HG02973 (cell line): ENCODE data around the gene TTLL10.
"Not testable (repeated sequence)": the region's sequence is repeated elsewhere in the genome, so short reads cannot be mapped to it uniquely, and the experiment has no call there.

Source experiments
- ATAC-seq: cut with Tn5 transposase; IDR thresholded peaks from one replicate; pipeline ENCODE4 v1.9.1; 2021; ENCODE audit warnings: moderate library complexity; ENCODE audit not compliant: unreplicated experiment

The TTLL10 gene

DNA sequence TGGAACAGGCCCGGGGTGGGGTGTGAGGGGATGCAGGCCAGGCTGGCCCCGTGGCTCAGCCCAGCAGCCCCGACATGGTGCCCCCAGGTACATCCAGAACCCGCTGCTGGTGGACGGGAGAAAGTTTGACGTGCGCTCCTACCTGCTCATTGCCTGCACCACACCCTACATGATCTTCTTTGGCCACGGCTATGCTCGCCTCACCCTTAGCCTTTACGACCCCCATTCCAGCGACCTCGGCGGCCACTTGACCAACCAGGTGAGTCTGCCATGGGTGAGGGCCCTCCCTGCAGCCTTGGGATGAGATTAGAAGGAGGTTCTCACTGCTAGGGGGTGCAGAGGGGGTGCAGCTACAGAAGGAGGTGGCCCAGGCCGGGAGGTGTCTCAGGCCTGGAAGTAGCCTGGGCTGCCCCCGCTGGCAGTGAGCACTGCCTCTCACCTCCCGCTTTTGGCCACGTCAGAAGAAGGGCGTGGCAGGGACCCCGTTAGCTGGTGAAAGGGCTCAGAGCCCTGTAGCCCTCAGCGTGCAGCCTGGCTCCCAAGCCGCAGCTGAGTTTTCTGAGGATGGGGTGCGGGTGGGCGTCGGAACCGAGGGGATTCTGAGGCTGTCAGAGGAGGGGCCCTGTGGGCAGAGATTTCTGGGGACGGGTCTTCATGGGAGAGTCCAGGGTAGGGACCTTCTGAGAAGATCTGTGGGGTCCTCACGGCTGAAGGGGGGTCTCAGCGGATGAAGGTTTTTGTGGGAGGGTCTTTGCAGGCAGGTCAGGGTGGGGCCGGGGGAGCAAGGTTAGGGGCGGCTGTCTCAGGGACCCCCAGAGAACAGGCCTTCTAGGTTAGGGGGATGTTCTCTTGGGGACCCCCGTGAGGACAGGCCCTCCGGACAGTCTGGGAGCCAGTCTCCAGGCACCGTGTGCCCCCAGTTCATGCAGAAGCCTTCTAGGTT, 10.4 kb downstream of the TTLL10 start:
- ATAC-seq = no peak

DNA sequence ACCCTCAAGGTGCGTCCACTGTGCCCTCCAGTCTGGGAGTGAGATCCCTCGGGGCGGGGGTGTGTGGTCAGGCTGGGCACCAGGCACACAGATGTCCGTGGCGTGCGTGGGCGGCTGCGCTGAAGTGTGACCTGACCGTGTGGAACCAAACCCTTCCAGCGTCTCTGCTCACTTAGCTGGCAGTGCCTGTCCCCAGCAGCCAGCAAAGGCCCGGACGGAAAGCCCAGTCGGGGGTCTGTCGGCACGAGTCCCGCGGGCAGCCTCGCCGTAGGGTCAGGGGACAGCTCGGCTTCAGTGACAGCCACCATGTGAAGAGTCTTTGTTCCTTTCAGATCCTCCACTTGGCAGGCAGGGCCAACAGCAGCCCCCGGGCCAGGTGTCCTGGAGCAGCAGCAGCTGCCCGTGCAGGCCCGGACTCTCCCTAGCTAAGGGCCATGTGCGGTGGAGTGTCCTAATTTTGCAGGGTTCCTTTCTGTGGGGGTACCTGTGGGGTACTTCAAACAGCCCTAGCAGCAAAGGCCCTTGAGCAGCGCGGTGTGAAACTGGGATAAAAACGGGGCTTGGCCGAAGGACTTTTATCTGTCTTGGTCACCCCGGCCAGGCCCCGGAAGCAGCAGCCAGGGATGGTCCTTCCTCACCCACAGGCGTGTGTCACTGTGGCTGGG, 11.6 kb downstream of the TTLL10 start:
- ATAC-seq = no peak

DNA sequence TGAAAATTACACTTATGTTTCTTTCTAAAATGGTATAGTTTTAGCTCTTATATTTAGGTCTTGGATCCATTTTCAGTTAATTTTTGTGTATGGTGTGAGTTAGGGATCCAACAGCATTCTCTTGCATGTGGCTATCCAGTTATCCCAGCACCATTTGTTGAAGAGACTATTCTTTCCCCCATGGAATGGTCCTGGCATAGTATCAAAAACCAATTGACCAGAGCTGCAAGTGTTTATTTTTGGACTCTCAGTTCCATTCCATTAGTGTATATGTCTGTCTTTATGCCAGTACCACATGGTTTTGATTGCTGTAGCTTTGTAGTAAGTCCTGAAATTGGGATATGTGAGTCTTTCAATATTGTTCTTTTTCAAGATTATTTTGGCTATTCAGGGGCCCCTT, 14.3 kb downstream of the TTLL10 start:
- no peak for ATAC-seq

- no peak for ATAC-seq
These were observed 15.4 kb downstream of the TTLL10 start for GRCh38 chr1:1189111-1189510.

DNA sequence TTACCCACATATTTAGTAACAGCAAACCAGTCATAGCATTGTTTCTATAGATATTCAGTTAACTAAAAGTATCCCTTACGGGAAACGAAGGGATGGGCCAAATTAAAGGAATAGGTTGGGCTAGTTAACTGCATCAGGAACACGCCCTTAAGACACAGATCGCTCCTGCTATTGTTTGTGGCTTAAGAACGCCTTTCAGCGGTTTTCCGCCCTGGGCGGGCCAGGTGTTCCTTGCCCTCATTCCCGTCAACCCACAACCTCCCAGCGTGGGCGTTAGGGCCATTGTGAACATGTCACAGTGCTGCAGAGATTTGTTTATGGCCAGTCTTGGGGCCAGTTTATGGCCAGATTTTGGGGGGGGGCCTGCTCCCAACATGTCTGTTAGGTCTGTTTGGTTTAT, 18.1 kb downstream of the TTLL10 start:
- no peak for ATAC-seq

DNA sequence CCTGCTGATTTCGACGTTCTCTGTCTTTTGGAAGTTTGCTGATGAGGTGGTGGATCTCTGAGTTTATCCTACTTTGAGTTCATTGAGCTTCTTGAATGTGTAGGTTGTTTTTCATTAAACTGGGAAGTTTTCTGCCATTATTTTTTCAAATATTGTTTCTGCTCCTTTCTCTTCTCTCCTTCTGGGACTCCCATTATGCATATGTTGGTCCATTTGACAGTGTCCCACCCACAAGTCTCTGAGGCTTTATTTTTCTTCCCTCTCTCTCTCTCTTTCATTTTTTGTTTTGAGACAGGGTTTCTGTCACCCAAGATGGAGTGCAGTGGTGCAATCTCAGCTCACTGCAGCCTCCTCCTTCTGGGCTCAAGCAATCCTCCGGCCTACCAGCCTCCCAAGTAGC, 21.0 kb downstream of the TTLL10 start:
- no peak for ATAC-seq

DNA sequence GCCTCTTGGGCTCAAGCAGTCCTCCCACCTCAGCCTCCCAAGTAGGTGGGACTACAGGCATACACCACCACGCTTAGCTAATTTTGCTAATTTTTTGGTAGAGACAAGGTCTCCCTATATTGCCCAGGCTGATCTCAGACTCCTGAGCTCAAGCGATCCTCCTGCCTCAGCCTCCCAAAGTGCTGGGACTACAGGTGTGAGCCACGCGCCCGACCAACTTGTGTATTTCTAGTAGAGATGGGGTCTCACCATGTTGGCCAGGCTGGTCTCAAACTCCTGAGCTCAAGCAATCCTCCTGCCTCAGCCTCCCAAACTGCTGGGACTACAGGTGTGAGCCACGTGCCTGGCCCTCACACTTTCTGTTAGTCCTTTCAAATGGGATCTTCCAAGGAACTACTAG, 22.0 kb downstream of the TTLL10 start:
- ATAC-seq = not testable (repeated sequence)

DNA sequence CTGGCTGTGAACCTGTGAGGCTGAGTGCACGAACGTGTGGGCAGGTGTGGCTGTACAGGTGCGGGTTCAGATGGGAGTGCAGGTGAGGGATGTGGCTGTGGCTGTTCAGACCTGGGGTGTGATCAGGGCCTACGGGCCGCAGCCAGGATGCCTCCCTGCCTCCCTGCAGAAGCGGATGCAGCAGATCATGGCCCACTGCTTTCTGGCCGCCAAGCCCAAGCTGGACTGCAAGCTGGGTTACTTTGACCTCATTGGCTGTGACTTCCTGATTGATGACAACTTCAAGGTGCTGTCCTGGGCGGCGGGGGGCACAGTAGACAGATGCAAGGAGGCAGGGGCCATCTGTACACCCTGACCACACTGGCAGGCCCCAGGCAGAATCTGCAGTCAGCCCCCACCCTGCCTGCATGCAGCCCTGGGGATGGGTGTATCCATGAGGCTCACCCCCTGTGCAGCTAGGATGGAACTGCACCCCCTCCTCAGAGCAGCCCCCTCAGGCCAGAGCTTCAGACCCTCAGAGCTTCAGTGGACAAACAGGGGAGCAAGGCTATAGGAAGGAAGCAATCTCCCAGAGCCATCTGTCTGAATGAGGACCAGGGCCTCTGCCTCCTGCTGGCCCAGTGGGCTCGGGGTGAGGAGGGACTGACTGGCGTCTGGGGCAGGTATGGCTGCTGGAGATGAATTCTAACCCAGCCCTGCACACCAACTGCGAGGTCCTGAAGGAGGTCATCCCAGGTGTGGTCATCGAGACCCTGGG, 22.9 kb downstream of the TTLL10 start:
- ATAC-seq = no peak

DNA sequence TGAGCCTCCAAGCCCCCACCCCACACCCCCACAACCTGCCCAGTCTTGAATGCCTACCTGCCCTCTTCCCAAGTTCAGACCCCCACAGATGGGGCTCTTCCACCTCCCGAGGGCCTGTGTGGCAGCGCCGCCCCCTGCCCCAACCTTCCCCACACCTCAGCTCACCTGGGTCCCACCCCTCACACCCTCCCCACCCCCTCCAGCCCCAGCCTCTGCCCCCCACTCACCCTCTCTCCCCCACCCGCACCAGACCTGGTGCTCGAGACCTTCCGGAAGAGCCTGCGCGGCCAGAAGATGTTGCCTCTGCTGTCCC, 23.5 kb downstream of the TTLL10 start:
- no peak for ATAC-seq

GRCh38 chr1:1197551-1198422, 24.1 kb downstream of the TTLL10 start:
- ATAC-seq = no peak

DNA sequence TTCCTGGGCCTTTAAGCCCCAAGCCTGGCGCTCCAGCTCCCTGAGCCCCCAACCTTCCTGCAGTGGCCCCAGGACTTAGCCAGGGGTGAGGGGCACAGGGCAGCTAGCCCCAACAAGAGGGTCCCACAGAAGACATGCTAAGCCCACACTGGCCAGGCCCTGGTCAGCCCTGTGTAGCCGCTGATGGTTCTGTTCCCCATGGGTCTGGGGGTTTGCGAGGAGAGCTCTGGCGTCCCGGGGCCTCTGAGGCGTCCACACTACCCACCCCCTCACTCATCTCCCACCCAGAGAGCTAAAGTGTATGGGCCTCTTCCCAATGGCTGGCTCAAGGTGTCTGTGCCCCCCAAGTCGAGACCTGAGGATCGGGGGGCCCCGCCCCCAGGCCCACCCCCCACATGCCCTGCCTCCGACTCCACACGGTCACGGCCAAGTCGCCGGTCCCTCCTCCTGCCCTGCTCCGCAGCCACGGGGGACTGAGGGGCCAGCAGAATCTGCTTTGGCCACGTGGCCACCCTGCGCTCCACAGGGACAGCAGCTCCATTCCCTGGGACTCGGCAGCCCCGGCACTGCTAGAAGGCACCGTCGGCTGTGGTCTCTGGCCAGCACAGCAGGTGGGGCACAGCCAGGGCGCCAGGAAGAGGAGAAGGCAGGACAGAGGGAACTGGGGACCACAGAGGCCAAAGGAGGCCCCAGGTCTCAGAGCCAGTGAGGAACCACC, 24.9 kb downstream of the TTLL10 start:
- no peak for ATAC-seq

GRCh38 chr1:1199141-1199960, 25.7 kb downstream of the TTLL10 start:
- no peak for ATAC-seq

DNA sequence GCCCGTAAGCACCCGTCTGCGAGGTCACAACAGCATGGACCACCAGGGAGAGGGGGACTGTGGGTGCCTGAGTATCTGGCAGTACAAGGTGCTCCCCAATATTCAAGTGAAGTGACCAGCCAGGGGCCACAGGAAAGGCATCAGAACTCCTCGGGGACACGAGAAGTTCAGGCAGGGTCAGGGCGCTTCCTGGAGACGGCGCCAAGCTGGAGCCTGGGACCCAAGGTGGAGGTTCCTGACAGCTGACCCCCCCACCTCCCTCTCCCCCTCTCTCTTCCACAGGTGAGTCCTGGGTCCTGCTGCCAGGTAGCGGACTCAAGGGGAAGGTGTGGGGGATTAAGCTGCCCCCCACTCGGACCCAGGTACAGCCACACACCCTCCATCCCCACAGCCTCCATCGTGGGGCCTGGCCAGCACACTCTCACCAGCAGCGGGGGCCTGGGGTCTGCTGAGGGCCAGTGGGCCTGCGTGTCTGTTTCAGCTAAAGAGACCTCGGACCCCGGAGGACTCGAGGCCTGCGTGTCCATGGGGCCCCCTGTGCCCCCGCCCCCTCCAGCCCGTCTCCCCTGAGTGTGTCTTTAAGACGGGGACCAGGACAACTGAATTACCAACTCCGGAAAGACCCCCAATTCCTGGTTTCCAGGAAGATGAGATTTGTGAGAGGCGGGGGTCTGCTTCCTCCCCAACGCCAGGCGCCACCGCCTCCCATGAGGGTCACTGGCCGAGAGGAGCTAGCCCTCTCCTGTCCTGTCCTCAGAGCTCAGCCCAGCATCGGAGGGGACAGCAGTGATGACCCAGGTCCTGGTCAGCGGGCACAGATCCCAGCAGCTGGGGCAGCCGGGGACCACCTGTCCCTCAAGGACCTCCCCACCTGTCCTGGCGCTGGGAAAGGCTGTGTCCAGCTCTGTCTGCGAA, 26.5 kb downstream of the TTLL10 start:
- ATAC-seq = no peak

- peak; percentile 24 for ATAC-seq
These were observed 27.5 kb downstream of the TTLL10 start for GRCh38 chr1:1200876-1201810.

DNA sequence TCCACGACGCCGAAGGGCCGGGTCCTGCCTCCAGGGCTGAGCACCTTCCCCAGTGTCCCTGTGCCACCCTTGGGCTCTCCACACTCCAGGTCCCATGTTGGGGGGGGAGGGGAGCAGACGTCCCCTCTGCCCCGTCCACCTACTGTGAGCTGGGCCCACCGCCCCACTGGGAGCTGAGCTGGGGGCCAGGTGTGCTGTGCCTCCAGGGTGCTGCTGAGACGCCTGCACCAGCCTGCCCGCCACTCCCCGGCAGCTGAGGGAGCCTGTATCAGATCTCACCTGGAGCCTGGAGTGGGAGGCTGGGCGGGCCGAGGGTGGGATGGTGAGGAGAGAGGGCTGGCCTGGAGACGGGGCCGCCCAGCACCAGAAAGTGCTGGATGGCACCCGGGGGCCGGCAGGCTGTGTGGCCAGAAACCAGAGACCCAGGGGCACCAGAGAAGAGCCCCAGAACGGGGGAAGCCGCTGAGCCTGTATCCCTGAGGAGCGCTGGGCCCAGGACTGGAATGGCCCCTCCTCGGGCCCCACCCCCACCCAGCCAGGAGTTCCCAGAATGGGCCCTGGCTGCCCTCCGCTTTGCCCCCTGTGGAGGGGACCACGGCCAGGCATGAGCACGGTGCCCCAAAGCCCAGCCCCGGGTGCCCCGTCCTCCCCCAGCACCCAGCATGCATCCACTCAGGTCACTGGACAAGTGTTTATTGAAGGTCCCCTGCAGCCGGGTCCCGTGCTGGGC, 29.3 kb downstream of the TTLL10 start:
- no peak for ATAC-seq
